Sigmoid colon (tissue), 4 donors: ENCODE data around the gene RBKS.

Experiments
- CTCF ChIP-seq, 4 experiments: fragments of 450-650 bp in 3 of 4; fragments of 200-600 bp in 1 of 4; IDR thresholded peaks; one replicate each; pipeline ENCODE4 v1.5.1; 2016 to 2019; ENCODE audit warnings: antibody characterized with exemption in 4 of 4, mild to moderate bottlenecking in 3 of 4, moderate library complexity in 2 of 4
- EP300 ChIP-seq, 4 donors: sonication (generic); formaldehyde crosslinking; IDR thresholded peaks; one replicate each; pipeline ENCODE4 v1.6.1; 2017; ENCODE audit warnings: antibody characterized with exemption in 4 of 4
- POLR2A ChIP-seq, 2 donors: fragments of 450-650 bp; IDR thresholded peaks; one replicate each; pipeline ENCODE4 v1.6.1; 2016; ENCODE audit warnings: antibody characterized with exemption in 2 of 2, mild to moderate bottlenecking in 2 of 2, moderate library complexity in 2 of 2
- POLR2AphosphoS5 ChIP-seq, 4 donors: sonication (generic); formaldehyde crosslinking; IDR thresholded peaks; one replicate each; pipeline ENCODE4 v1.6.1; 2017; ENCODE audit warnings: antibody characterized with exemption in 4 of 4

- TF ChIP-seq CTCF (IDR thresholded peaks at IDR 0.05) (no peak), POLR2A (IDR thresholded peaks at IDR 0.05) (no peak), POLR2AphosphoS5 (IDR thresholded peaks at IDR 0.05) (no peak), EP300 (IDR thresholded peaks at IDR 0.05) (no peak)
Measured at GRCh38 chr2:27773959-27774358, 116.2 kb downstream of the RBKS start.
